OCI-LY1 (cell line): ENCODE results near the gene SLC4A5.

ENCODE experiments used
- H2AFZ ChIP-seq: fragments of 200-600 bp; sonication (generic), shearing (Covaris generic); 2 replicates; pipeline ENCODE4 v1.6.0; 2014; ENCODE audit warnings: antibody characterized with exemption, mild to moderate bottlenecking, low read length
- H3F3A ChIP-seq: fragments of 200-600 bp; sonication (generic), shearing (Covaris generic); 2 replicates; pipeline ENCODE4 v1.6.0; 2014; ENCODE audit warnings: mild to moderate bottlenecking, antibody characterized with exemption, low read length, moderate library complexity; ENCODE audit not compliant: insufficient read depth
- H3K27ac ChIP-seq: fragments of 200-600 bp; sonication (generic); 2 replicates; pipeline ENCODE4 v1.5.1; 2014; ENCODE audit warnings: low read length, mixed run types, mild to moderate bottlenecking, low read depth; ENCODE audit not compliant: poor library complexity, severe bottlenecking
- H3K27me3 ChIP-seq: fragments of 200-600 bp; sonication (generic); 2 replicates; pipeline ENCODE4 v1.6.0; 2014; ENCODE audit warnings: antibody characterized with exemption, mild to moderate bottlenecking, low read length, moderate library complexity; ENCODE audit not compliant: insufficient read depth
- H3K36me3 ChIP-seq: fragments of 200-600 bp; sonication (generic); 2 replicates; pipeline ENCODE4 v1.6.1; 2014; ENCODE audit warnings: mild to moderate bottlenecking, antibody characterized with exemption, low read length, moderate library complexity, mixed read lengths; ENCODE audit not compliant: insufficient read depth
- H3K4me1 ChIP-seq: fragments of 200-600 bp; sonication (generic); 2 replicates; pipeline ENCODE4 v1.5.1; 2014; ENCODE audit warnings: mild to moderate bottlenecking, low read length, moderate library complexity; ENCODE audit not compliant: insufficient read depth, severe bottlenecking
- H3K4me2 ChIP-seq: fragments of 200-600 bp; sonication (generic), shearing (Covaris generic); 2 replicates; pipeline ENCODE4 v1.6.1; 2014; ENCODE audit warnings: low read length
- H3K4me3 ChIP-seq: fragments of 200-600 bp; sonication (generic); 2 replicates; pipeline ENCODE4 v1.5.1; 2014; ENCODE audit warnings: low read length, low read depth, mild to moderate bottlenecking, mixed read lengths; ENCODE audit not compliant: poor library complexity, severe bottlenecking
- H3K79me2 ChIP-seq: fragments of 200-600 bp; shearing (Covaris generic); 2 replicates; pipeline ENCODE4 v1.6.1; 2016; ENCODE audit warnings: mixed run types, low read length, mixed read lengths; ENCODE audit not compliant: insufficient read depth
- H3K9ac ChIP-seq: fragments of 200-600 bp; sonication (generic), shearing (Covaris generic); 2 replicates; pipeline ENCODE4 v1.6.1; 2014; ENCODE audit warnings: mild to moderate bottlenecking, low read length, mixed read lengths
- H3K9me2 ChIP-seq: fragments of 200-600 bp; sonication (generic), shearing (Covaris generic); 2 replicates; pipeline ENCODE4 v1.6.1; 2014; ENCODE audit warnings: low read depth, mild to moderate bottlenecking, low read length, mixed read lengths
- H3K9me3 ChIP-seq: fragments of 200-600 bp; shearing (Covaris generic); 2 replicates; pipeline ENCODE4 v1.6.1; 2014; ENCODE audit warnings: low read length, mixed read lengths
- H4K20me1 ChIP-seq: fragments of 200-600 bp; sonication (generic), shearing (Covaris generic); 2 replicates; pipeline ENCODE4 v1.6.0; 2016; ENCODE audit warnings: mild to moderate bottlenecking, low read length; ENCODE audit not compliant: insufficient read depth
- EZH2 ChIP-seq: fragments of 200-600 bp; sonication (generic), shearing (Covaris generic); IDR thresholded peaks from 2 replicates; pipeline ENCODE4 v1.8.0; 2017; ENCODE audit warnings: borderline replicate concordance, mixed run types, mild to moderate bottlenecking, antibody characterized with exemption, low read length, moderate library complexity, mixed read lengths
- TF ChIP-seq, protein P1 (sequence below): fragments of 200-600 bp; sonication (generic), shearing (Covaris generic); IDR thresholded peaks from 2 replicates; pipeline ENCODE4 v1.5.1; 2017; ENCODE audit warnings: mild to moderate bottlenecking, antibody characterized with exemption, low read length, moderate library complexity, mixed read lengths

SLC4A5 gene

DNA sequence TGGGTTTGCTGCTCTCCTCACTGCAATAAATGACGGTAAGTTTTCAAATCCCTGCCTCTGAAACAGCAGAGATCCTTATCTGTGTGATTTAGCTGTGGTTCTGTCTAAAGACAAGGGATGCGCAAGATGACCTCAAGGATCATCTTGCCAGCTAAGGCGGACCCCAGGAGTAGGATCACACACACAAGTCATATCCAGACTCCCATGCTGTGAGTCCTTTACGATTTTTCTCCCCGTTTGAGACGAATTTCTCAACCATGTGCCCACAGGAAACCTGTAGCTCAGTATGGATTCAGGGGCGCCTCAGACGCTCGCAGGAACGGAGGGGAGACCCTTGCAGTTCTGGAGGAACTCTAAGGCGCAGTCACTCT is 48.0 kb upstream of the SLC4A5 start:
- H3F3A ChIP-seq, result no peaks in the 10 kb centered on the region
- H2AFZ ChIP-seq, result peak overlapping the region; percentile 40; the same call in 1 of the 2 replicates
- no peaks in the 10 kb centered on the region for H3K9me3 ChIP-seq
- no peaks in the 10 kb centered on the region for H3K27me3 ChIP-seq
- no peaks in the 10 kb centered on the region for H4K20me1 ChIP-seq
- H3K36me3 ChIP-seq, result no peaks in the 10 kb centered on the region
- H3K27ac ChIP-seq, result no peak overlapping the region
- H3K4me1 ChIP-seq, result peaks cover 22% of the 10 kb centered on the region
- H3K9me2 ChIP-seq, result no peaks in the 10 kb centered on the region
- H3K4me3 ChIP-seq, result peak overlapping the region; percentile 90
- no peak for TF ChIP-seq EZH2
- TF ChIP-seq, protein P1, sequence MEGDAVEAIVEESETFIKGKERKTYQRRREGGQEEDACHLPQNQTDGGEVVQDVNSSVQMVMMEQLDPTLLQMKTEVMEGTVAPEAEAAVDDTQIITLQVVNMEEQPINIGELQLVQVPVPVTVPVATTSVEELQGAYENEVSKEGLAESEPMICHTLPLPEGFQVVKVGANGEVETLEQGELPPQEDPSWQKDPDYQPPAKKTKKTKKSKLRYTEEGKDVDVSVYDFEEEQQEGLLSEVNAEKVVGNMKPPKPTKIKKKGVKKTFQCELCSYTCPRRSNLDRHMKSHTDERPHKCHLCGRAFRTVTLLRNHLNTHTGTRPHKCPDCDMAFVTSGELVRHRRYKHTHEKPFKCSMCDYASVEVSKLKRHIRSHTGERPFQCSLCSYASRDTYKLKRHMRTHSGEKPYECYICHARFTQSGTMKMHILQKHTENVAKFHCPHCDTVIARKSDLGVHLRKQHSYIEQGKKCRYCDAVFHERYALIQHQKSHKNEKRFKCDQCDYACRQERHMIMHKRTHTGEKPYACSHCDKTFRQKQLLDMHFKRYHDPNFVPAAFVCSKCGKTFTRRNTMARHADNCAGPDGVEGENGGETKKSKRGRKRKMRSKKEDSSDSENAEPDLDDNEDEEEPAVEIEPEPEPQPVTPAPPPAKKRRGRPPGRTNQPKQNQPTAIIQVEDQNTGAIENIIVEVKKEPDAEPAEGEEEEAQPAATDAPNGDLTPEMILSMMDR, result no peak
- 0 out of 2 replicates have a peak, but pooled peaks cover 3% of the 10 kb centered on the region for H3K79me2 ChIP-seq
- peak overlapping the region; percentile 89 for H3K9ac ChIP-seq
- peak overlapping the region; percentile 97 for H3K4me2 ChIP-seq

DNA sequence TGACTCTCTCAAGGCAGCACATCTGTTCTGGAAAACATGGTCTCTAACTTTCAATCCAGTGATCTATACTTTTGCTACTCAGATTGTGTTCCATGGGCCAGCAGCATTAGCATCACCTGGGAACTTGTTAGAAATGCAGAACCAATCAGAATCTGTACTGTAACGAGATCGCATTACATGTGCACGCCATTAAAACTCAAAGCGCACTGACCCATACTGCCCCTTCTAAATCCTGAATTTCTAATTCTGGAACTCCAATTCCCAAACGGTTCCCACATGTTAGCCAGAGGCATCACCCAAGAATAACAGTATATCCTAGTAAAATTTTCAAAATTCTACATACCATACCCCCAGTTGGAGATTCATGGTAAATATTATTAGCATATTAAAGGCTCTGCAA is 47.4 kb upstream of the SLC4A5 start:
- H2AFZ ChIP-seq, result no peak overlapping the region
- H3K27me3 ChIP-seq, result no peaks in the 10 kb centered on the region
- H3K9me2 ChIP-seq, result no peaks in the 10 kb centered on the region
- H3K4me3 ChIP-seq, result peak overlapping the region; percentile 90
- peak overlapping the region; percentile 89 for H3K9ac ChIP-seq
- H3K79me2 ChIP-seq, result 0 out of 2 replicates have a peak, but pooled peaks cover 3% of the 10 kb centered on the region
- H3K4me2 ChIP-seq, result peak overlapping the region; percentile 97
- H3K9me3 ChIP-seq, result no peaks in the 10 kb centered on the region
- no peak for TF ChIP-seq EZH2
- TF ChIP-seq, protein P1, result no peak
- H3K4me1 ChIP-seq, result peaks cover 22% of the 10 kb centered on the region
- H3K36me3 ChIP-seq, result no peaks in the 10 kb centered on the region
- H3F3A ChIP-seq, result no peaks in the 10 kb centered on the region
- H4K20me1 ChIP-seq, result no peaks in the 10 kb centered on the region
- H3K27ac ChIP-seq, result no peak overlapping the region

DNA sequence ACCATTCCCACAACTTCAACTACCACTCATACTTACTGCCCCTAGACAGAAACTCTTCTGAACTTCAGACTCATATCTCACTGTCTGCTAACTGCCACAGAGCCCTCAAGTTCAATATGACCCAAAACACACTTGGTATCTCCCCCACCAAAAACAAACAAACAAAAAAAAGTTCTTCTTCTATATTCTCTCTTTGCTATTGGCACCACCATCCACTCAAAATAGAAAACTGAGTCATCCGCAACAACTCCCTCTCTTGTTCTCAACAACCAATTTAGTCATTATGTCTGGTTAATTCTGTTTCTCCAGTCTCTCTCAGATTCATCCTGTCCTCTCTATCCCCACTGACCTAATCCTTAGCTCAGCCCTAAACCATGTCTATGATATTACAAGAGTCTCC is 44.1 kb upstream of the SLC4A5 start:
- no peak overlapping the region for H3K4me2 ChIP-seq
- 0 out of 2 replicates have a peak, but pooled peaks cover 3% of the 10 kb centered on the region for H3K79me2 ChIP-seq
- H2AFZ ChIP-seq, result no peak overlapping the region
- no peaks in the 10 kb centered on the region for H3K9me3 ChIP-seq
- H4K20me1 ChIP-seq, result no peaks in the 10 kb centered on the region
- no peak overlapping the region for H3K4me3 ChIP-seq
- H3K27me3 ChIP-seq, result no peaks in the 10 kb centered on the region
- no peaks in the 10 kb centered on the region for H3K9me2 ChIP-seq
- no peak overlapping the region for H3K9ac ChIP-seq
- H3K27ac ChIP-seq, result no peak overlapping the region
- peaks cover 20% of the 10 kb centered on the region for H3K4me1 ChIP-seq
- no peaks in the 10 kb centered on the region for H3F3A ChIP-seq
- H3K36me3 ChIP-seq, result no peaks in the 10 kb centered on the region; the same call in 1 of the 2 replicates
- TF ChIP-seq EZH2, result no peak
- TF ChIP-seq, protein P1, result no peak
